Upper lobe of left lung (tissue), 6 donors: ENCODE measurements around the gene MPDZ. TPM values are rescaled to one million over a fixed set of nuclear protein-coding genes. Genes with fewer than 3 reads are reported as not detected.

Source experiments
- ATAC-seq, 2 donors: fragments of 200-7000 bp; cut with Tn5 transposase; one replicate each; pipeline ENCODE4 v1.9.1; 2022; ENCODE audit warnings: mild to moderate bottlenecking in 2 of 2, moderate library complexity in 2 of 2; ENCODE audit not compliant: low FRiP score in 2 of 2
- DNase-seq, 2 donors: peaks; one replicate each; pipeline ENCODE4 v3.0.0-alpha.2; 2019 to 2020
- H3K27ac ChIP-seq, 4 donors: fragments of 200-600 bp; sonication (generic); one replicate each; pipeline ENCODE4 v1.5.1; 2016 to 2019
- H3K27me3 ChIP-seq, 4 donors: fragments of 200-600 bp; sonication (generic); one replicate each; pipeline ENCODE4 v1.5.1; 2017 to 2019
- H3K36me3 ChIP-seq, 4 donors: fragments of 200-600 bp; sonication (generic); one replicate each; pipeline ENCODE4 v1.5.1; 2016 to 2019
- H3K4me1 ChIP-seq, 4 donors: fragments of 200-600 bp; sonication (generic); one replicate each; pipeline ENCODE4 v1.5.1; 2018 to 2019
- H3K4me3 ChIP-seq, 4 donors: fragments of 200-600 bp; sonication (generic); one replicate each; pipeline ENCODE4 v1.5.1; 2017 to 2019; ENCODE audit warnings: mild to moderate bottlenecking in 2 of 4, moderate library complexity in 1 of 4
- H3K9me3 ChIP-seq, 4 donors: fragments of 200-600 bp; sonication (generic); one replicate each; pipeline ENCODE4 v1.5.1; 2018 to 2019
- CTCF ChIP-seq, 6 experiments: fragments of 450-650 bp in 4 of 6; fragments of 200-600 bp in 2 of 6; sonication (generic) in 2 of 6; IDR thresholded peaks; one replicate each; pipeline ENCODE4 v1.5.1; 2016 to 2019; ENCODE audit warnings: antibody characterized with exemption in 6 of 6
- EP300 ChIP-seq, 4 donors: sonication (generic); formaldehyde crosslinking; IDR thresholded peaks; one replicate each; pipeline ENCODE4 v1.5.1; 2017; ENCODE audit warnings: antibody characterized with exemption in 4 of 4, control low read depth in 2 of 4
- POLR2A ChIP-seq, 4 donors: fragments of 450-650 bp; IDR thresholded peaks; one replicate each; pipeline ENCODE4 v1.5.1; 2016 to 2017; ENCODE audit warnings: antibody characterized with exemption in 4 of 4, mild to moderate bottlenecking in 2 of 4
- POLR2AphosphoS5 ChIP-seq, 2 donors: sonication (generic); formaldehyde crosslinking; IDR thresholded peaks; one replicate each; pipeline ENCODE4 v1.5.1; 2017; ENCODE audit warnings: antibody characterized with exemption in 2 of 2
- WGBS, 2 donors: methylation state at CpG; one replicate each; pipeline ENCODE4 v1.1.5; 2017 to 2018; 5-methylcytosine and 5-hydroxymethylcytosine counted together
- total RNA-seq, 6 donors: library from RNA; depleted of rRNA in 4 of 6; stranded (reverse); fragments of >200 nt in 4 of 6; gene quantifications; one replicate each; pipeline versions ENCODE4 v1.1.0 to v1.2.1, GENCODE V29; 2016 to 2021
- donor health status: DM: no; HTN: no; CAD: no; lungs with moderate emphysema.
- donor health status: DM: no; HTN: yes; CAD: no; lungs with severe emphysema.

MPDZ gene
- total RNA-seq, 6 donors from 2014 or later, result 13.6 to 49.2 (median 27.8) TPM

GRCh38 chr9:13088720-13089427 is 190.6 kb downstream of the MPDZ start:
- H3K4me1 ChIP-seq, result peaks cover 0 to 6% (median 0%) of the 10 kb centered on the region in 4 donors
- H3K4me3 ChIP-seq, result no peak overlapping the region
- ATAC-seq (peak in 1 of 2 donors; percentile 78), DNase-seq (no peak)
- no peak overlapping the region for H3K27ac ChIP-seq
- 19 to 24% methylated on average over 10 of the region's 10 CpGs for WGBS, 2 donors
- H3K9me3 ChIP-seq, result no peaks in the 10 kb centered on the region
- TF ChIP-seq CTCF (IDR thresholded peaks at IDR 0.05) (peak in 5 of 6 experiments; percentile 28 to 60 (median 50)), POLR2A (IDR thresholded peaks at IDR 0.05) (no peak)
- H3K27me3 ChIP-seq, result no peaks in the 10 kb centered on the region
- H3K36me3 ChIP-seq, result no peaks in the 10 kb centered on the region

GRCh38 chr9:13083963-13084528 is 195.4 kb downstream of the MPDZ start:
- Histone ChIP-seq H3K9me3 (no peaks in the 10 kb centered on the region), H3K4me1 (peaks cover 0 to 6% (median 0%) of the 10 kb centered on the region in 4 donors), H3K4me3 (no peak overlapping the region), H3K27me3 (no peaks in the 10 kb centered on the region), H3K27ac (no peak overlapping the region), H3K36me3 (no peaks in the 10 kb centered on the region)
- no peak for ATAC-seq
- no peak for TF ChIP-seq POLR2AphosphoS5 (IDR thresholded peaks at IDR 0.05)
- no peak for TF ChIP-seq POLR2A (IDR thresholded peaks at IDR 0.05)
- no peak for TF ChIP-seq EP300 (IDR thresholded peaks at IDR 0.05)
- no peak for TF ChIP-seq CTCF (IDR thresholded peaks at IDR 0.05)
- WGBS, 2 donors, result 58 to 61% methylated on average over 1 of the region's 1 CpG
- no peak for DNase-seq

GRCh38 chr9:13083366-13083765 is 196.1 kb downstream of the MPDZ start:
- Histone ChIP-seq H3K36me3 (no peaks in the 10 kb centered on the region), H3K9me3 (no peaks in the 10 kb centered on the region), H3K27me3 (no peaks in the 10 kb centered on the region), H3K27ac (no peak overlapping the region), H3K4me3 (no peak overlapping the region), H3K4me1 (no peaks in the 10 kb centered on the region)
- no peak for TF ChIP-seq POLR2A (IDR thresholded peaks at IDR 0.05)
- no peak for TF ChIP-seq CTCF (IDR thresholded peaks at IDR 0.05)
- TF ChIP-seq EP300 (IDR thresholded peaks at IDR 0.05), result no peak
- no peak for TF ChIP-seq POLR2AphosphoS5 (IDR thresholded peaks at IDR 0.05)
- no peak for ATAC-seq
- 63 to 71% methylated on average over 2 of the region's 2 CpGs for WGBS, 2 donors
- no peak for DNase-seq

- Histone ChIP-seq H3K4me1 (no peaks in the 10 kb centered on the region), H3K36me3 (no peaks in the 10 kb centered on the region), H3K9me3 (no peaks in the 10 kb centered on the region), H3K4me3 (no peak overlapping the region), H3K27ac (no peak overlapping the region), H3K27me3 (no peaks in the 10 kb centered on the region)
- 77 to 84% methylated on average over 2 of the region's 2 CpGs for WGBS, 2 donors
- DNase-seq, result no peak
- TF ChIP-seq CTCF (IDR thresholded peaks at IDR 0.05), result no peak
- ATAC-seq, result no peak
Measured at GRCh38 chr9:13082796-13083195, 196.7 kb downstream of the MPDZ start.

GRCh38 chr9:13078164-13078563 is 201.3 kb downstream of the MPDZ start:
- peaks cover 0 to 7% (median 0%) of the 10 kb centered on the region in 4 donors for H3K9me3 ChIP-seq
- no peaks in the 10 kb centered on the region for H3K36me3 ChIP-seq
- no peak for DNase-seq
- H3K27ac ChIP-seq, result no peak overlapping the region
- H3K4me1 ChIP-seq, result no peaks in the 10 kb centered on the region
- no peak for TF ChIP-seq POLR2AphosphoS5 (IDR thresholded peaks at IDR 0.05)
- TF ChIP-seq POLR2A (IDR thresholded peaks at IDR 0.05), result no peak
- no peak for TF ChIP-seq EP300 (IDR thresholded peaks at IDR 0.05)
- TF ChIP-seq CTCF (IDR thresholded peaks at IDR 0.05), result no peak
- ATAC-seq, result no peak
- 94% methylated on average over 1 of the region's 1 CpG for WGBS, 2 donors
- no peak overlapping the region for H3K4me3 ChIP-seq
- no peaks in the 10 kb centered on the region for H3K27me3 ChIP-seq
